ENCODE measurements around the gene TCL1B. TPM values are rescaled to one million over a fixed set of nuclear protein-coding genes. Genes with fewer than 3 reads are reported as not detected.
"Not testable (repeated sequence)": the region's sequence is repeated elsewhere in the genome, so short reads cannot be mapped to it uniquely, and the experiment has no call there.

The TCL1B gene
- total RNA-seq, 2 experiments from 2014 or later = not detected

DNA sequence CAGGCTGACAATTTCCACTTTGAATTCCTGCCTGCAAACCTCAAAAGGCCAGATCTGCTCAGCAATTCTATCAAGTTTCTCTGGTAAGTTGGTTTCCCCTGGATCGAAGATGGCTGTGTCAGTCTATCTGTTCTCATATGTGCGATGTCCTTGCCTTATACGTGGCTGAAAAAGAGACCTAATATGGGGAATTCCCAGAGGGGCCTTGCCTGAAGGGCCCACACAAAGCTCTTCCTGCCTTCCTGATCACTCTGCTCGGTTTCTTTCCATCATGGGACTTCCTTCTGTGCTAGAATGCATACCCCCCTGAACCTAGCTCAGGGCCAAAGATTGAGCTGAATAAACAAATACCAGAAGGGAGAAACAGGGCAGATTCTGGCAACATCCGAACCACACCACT is 13.2 kb downstream of the TCL1B start:
- POLR2A ChIA-PET = no interaction called here

DNA sequence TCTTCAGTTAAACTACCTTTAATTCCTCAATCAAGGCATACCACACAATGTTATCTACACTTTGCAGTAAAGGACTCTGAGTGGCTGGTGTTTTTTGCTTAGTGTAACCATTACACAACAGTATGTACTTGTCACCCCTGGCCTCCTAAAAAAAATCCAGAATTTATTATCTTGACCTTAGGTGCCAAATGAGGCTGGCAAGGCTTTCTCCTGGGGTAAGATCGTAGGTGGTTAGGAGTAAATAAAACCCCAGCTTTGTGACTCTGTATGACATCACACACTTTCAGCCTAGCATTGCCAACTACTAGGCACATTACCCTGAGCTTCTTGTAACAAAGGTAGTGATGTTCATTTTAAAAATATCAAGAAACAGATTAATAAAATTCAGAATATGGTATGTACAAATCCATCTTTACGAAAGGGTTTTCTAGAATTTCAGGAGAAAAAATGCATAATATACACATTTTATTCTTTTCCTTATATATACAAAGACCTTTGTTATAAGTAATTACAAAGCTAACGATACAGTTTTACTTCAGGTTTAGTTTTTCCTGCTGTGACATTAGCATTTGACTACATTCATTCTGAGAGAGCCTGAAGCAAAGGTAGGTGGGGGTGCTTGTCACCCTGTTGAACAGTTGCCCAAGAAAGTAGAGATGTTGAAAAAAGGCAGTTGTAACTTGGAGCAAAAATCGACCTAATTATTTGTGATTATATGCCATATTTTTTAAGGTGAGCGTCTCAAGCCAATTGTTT is 14.2 kb downstream of the TCL1B start:
- ChIA-PET CTCF (no interaction called here), POLR2A (no interaction called here)

More for the DNA sequence above, 13.2 kb downstream of the TCL1B start:
- CTCF ChIA-PET = no interaction called here

DNA sequence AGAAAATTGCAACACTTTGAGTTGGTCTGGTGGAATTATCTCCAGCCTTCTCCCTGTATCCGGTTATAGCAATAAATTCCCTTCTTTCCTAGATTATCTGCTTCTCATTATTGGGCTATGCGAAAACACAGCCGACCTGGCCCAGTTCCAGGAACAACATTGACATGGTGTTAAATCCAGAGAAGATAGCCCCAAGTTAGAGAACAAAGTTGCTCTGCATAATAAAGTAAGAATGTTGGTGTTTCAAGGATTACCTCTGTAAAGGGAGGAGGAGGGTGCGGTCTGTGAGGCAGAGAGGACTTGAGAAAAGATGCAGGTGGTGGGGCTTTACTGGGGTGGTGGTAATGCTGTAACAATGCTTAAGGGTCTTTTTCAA is 15.6 kb downstream of the TCL1B start:
- ChIA-PET POLR2A (no interaction called here), CTCF (no interaction called here)

DNA sequence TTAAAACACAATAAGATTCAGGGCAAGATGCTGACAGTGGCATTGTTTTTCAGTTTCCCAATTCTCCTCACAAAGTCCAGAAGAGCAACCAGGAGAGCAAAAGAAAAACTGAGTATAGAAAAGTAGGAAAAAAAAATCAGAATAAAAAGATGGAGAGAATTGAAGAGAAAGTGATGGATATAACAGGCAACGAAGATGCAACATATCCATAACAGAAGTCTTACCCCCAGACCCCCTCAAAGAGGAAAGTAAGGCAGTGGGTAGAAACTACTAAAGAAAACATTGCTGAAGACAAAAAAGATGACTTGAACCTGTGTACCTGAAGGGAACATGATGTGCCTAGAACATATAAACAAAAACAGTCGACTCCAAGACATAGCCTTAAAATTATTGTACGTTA is 17.1 kb downstream of the TCL1B start:
- ChIA-PET POLR2A (no interaction called here), CTCF (no interaction called here)

- ChIA-PET CTCF (no interaction called here), POLR2A (no interaction called here)
Measured at GRCh38 chr14:95703805-95704204, 17.6 kb downstream of the TCL1B start.

GRCh38 chr14:95705518-95705917 is 19.3 kb downstream of the TCL1B start:
- POLR2A ChIA-PET = no interaction called here
- CTCF ChIA-PET = no interaction called here

GRCh38 chr14:95707327-95707726 is 21.1 kb downstream of the TCL1B start:
- ChIA-PET CTCF (no interaction called here), POLR2A (no interaction called here)

GRCh38 chr14:95710106-95710505 is 23.9 kb downstream of the TCL1B start:
- ChIA-PET POLR2A (no interaction called here), CTCF (no interaction called here)

GRCh38 chr14:95711476-95712176 is 25.4 kb downstream of the TCL1B start:
- POLR2A ChIA-PET = no interaction called here
- CTCF ChIA-PET = no interaction called here

DNA sequence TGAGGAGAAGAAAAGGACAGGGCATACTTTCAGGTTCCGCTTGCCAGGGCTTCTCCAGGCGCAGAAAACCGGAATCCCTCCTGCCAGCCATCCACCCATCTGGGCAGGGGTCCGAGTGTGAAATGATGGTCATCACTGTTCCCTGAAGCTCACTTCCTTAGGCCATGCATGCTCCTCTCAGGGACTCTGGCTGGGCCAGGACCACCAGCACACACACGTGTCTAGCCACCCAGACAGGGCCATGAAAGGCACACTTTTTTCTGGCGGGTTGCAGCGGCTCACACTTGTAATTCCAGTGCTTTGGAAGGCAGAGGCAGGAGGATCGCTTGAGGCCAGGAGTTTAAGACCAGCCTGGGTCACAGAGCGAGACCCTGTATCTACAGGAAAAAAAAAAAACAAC is 26.2 kb downstream of the TCL1B start:
- ChIA-PET CTCF (no interaction called here), POLR2A (no interaction called here)

GRCh38 chr14:95713596-95714371 is 27.6 kb downstream of the TCL1B start, which contains the start of gene TCL1A:
Gene TCL1A, minus strand, starts transcription at chr14:95714125. Its CDS starts 59 bp downstream, at chr14:95714066.
- CTCF ChIA-PET = no interaction called here

DNA sequence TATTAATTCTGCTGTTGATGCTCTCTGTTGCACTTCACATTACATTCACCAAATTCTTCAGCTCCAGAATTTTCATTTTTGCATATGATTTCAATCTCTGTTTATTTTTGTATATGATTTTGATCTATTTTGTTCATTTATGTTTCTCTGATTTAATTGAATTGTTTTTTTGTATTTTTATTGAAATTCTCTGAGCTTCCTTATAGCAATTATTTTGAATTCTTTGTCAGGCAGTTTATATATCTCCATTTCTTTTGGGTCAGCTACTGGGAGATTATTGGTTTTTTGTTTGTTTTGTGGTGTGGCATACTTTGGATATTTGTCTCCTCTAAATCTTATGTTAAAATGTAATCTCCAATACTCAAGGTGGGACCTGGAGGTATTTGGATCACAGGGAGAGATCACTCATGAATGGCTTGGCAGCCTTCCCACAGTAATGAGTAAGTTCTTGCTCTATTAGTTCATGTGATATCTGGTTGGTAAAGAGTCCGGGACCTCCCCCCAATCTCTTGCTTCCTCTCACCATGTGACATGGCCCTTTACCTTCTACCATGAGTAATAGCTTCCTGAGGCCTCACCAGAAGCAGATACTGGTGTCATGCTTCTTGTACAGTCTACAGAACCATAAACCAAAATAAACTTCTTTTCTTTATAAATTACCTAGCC is 36.4 kb downstream of the TCL1B start:
- CTCF ChIA-PET = no interaction called here
- POLR2A ChIA-PET = interaction anchor here (0.6 kb wide), 1 partner anchor 12 kb away, joined by 13 read pairs; no protein-coding TSS in a partner anchor

More at GRCh38 chr14:95713596-95714371, 27.6 kb downstream of the TCL1B start, which contains the start of gene TCL1A:
- POLR2A ChIA-PET = no interaction called here

DNA sequence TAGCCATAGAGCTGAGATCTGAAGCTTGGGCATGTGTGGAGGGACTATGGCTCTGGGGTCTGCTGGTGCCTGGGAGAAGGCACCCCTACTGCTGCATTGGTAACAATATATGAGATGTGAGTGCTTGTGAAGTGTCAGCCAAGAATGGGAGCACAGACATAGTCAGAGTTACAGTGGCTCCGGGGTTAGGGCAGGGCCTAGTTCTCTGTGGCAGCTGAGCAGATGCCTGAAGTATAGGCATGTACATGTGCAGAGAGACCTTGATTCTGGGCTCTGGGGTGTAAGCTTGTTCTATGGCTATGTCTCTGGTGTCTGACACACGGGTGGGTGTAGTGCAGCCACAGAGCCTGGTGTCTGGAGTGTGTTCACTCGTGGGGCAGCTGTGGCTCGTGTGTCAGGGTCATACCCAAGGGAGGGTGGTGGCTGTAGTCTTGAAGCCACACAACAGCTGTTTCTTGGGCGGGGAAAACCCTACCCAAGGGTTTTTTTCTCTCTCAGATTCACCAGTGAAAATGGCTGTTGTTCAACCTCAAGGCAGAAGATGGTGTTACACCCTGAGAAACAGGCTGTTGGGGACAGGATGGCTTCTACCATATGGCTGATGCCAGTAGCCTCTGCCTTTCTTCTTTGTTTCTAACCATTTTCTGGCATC is 39.6 kb downstream of the TCL1B start:
- CTCF ChIA-PET = interaction anchor here (1.2 kb wide), 1 partner anchor 49 kb away, joined by 3 read pairs; no protein-coding TSS in a partner anchor

GRCh38 chr14:95727056-95727700 is 41.0 kb downstream of the TCL1B start:
- CTCF ChIA-PET = no interaction called here
- POLR2A ChIA-PET = no interaction called here

More for the DNA sequence above, 39.6 kb downstream of the TCL1B start:
- POLR2A ChIA-PET = no interaction called here

- POLR2A ChIA-PET, CTCF ChIA-PET: not testable (repeated sequence)
Measured at GRCh38 chr14:95729402-95730028, 43.3 kb downstream of the TCL1B start.

DNA sequence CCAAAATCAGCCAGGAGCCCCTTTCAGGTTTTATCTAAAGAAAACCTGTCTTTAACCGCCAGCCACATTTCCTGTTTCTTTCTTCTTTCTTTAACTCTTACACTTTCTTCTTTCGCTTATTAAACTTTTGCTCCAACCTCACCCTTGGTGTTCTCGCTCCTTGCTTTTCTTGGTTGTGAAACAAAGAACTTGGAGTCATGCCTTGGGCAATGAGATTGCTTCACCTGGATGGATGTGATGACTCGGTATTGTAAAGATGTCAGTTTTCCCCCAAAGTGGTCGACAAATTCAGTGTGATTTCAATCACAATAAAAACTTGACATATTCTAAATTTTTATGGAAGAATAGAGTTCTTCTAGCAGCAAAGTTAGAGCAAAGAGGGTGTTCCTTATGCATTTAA is 43.9 kb downstream of the TCL1B start:
- POLR2A ChIA-PET = no interaction called here
- CTCF ChIA-PET = no interaction called here

GRCh38 chr14:95733212-95733611 is 47.0 kb downstream of the TCL1B start:
- ChIA-PET POLR2A (no interaction called here), CTCF (no interaction called here)

DNA sequence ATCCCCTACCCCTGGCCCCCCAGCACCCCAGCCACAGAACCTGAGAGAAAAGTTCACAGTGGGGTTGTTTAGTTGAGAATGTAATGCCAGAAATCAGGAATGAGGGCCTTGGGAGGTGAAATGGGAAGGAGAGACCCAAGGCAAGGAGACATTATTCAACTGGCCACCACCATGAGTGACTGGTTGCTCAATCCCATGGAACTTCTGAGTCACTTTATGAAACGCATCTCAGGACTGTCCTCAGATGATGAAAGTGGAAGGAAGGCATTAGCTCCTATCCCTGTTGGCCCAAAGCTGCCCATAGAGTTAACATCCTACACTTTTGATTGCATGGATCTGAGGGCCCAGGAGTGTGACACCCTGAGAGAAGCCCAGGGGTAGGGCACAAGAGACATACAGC is 53.1 kb downstream of the TCL1B start:
- CTCF ChIA-PET = no interaction called here
- POLR2A ChIA-PET = no interaction called here

DNA sequence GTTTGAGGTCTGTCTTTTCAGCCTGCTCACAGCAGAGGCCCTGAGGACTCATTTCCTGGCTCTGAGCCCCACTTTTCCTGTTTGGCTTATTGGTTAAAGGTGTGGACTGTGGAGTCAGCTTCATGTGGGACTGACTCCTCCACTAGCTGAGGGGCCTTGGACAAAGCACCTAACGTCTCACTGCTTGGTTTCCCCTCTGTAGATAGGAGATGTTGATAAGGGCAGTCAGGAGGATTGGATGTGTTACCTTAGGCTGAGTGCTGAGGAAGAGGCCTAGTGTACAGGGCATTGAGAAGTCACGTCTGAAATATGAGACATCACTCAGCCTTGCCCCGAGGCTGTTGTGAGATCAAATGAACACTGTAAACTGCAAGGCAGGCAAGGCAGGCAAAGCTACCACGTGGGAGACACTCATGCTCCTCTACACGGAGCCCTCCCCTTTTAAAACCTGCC is 54.8 kb downstream of the TCL1B start:
- ChIA-PET POLR2A (no interaction called here), CTCF (no interaction called here)

Measured in activated CD8-positive, alpha-beta memory T cell treated with anti-CD3 and anti-CD28 coated beads for 36 hours (primary cell).